Activated CD4-positive, alpha-beta T cell treated with anti-CD3 and anti-CD28 coated beads, Interleukin-2, Interleukin-6, amounts not matched to agents 100 ng/mL and 50 ng/mL, durations not matched to agents 16 hours and 8 hours (primary cell): ENCODE measurements around the gene NEMP2.

ENCODE experiments used
- DNase-seq: peaks from one replicate; pipeline ENCODE4 v3.0.0-alpha.2; 2020

The NEMP2 gene

GRCh38 chr2:190455358-190456095, 79.0 kb downstream of the NEMP2 start:
- DNase-seq: no peak

GRCh38 chr2:190454795-190455194, 79.7 kb downstream of the NEMP2 start:
- DNase-seq: no peak
